Right renal cortex interstitium (tissue), 3 donors: ENCODE data around the gene DOK7. TPM values are rescaled to one million over a fixed set of nuclear protein-coding genes. Genes with fewer than 3 reads are reported as not detected.

Source experiments
- DNase-seq, 3 donors: peaks; one replicate each; pipeline ENCODE4 v3.0.0-alpha.2; 2013; ENCODE audit warnings: low read depth in 3 of 3, low spot score in 2 of 3
- polyA plus RNA-seq, 3 donors: library from polyadenylated mRNA; unstranded; fragments of 120-200 nt; gene quantifications; one replicate each; pipeline ENCODE4 v1.2.1, GENCODE V29; 2013; ENCODE audit not compliant: insufficient read length in 3 of 3

Gene DOK7
- polyA plus RNA-seq, 3 donors = 1.2 to 2.3 (median 1.6) TPM

- DNase-seq = no peak
Observed at GRCh38 chr4:3516836-3517730, 54.0 kb downstream of the DOK7 start.

GRCh38 chr4:3517731-3518510 lies 54.8 kb downstream of the DOK7 start:
- DNase-seq = no peak

DNA sequence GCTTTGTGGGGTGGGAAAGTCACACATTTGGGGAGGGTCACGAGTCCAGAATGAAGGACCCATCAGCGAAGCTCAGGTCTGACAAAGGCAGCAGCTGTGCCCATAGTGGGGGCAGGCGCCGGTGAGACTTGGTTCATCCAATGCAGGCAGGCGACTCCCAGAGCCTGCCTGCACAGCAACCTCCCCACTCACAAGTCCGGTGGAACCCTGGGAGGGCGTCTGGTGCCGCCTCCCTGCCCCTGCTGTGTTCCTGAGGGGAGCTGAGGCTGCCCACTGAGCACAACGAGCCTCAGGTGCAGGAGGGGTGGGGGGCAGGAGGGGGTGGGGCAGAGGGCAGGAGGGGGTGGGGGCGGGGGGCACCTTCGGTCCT lies 55.4 kb downstream of the DOK7 start:
- no peak for DNase-seq

DNA sequence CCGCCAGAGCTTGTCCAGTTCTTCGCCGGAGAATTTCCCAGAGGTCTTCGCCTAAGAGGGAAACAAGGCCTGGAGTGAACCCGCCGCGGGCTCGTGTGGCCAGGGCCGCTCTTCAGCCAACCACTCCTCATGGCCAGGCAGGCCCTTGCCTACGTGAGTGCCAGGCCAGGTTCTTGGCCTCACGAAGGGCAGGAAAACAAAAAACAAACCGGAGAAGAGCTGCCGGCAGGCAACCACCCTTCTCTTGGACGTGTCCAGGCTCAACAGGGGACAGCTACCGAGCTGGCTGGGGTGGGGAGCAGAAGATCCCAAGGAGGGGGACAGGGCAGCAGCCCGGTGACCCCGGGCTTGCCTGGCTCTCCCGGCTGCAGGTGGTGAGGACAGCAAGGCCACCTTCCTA lies 55.8 kb downstream of the DOK7 start:
- no peak for DNase-seq

- no peak for DNase-seq
Observed at GRCh38 chr4:3519468-3520264, 56.6 kb downstream of the DOK7 start.

DNA sequence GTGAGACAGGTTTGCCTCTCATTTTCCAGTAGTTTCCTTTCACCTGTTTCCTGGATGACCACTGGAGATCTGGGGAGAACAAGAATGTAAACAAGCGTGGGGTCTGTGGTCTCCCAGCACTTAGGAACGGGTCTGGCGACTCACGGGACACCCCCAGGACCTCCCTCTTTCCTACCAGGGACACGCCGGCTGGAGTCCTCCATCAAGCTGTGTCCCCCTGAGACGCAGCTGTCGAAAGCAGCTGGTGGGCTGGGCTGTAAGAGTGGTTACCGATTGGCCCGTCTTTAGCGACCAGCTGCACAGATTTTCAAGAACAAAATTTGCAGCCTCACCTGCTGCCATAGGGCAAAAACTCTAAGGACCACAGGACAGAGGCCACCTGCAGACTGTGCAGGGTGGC lies 57.2 kb downstream of the DOK7 start:
- DNase-seq = no peak

DNA sequence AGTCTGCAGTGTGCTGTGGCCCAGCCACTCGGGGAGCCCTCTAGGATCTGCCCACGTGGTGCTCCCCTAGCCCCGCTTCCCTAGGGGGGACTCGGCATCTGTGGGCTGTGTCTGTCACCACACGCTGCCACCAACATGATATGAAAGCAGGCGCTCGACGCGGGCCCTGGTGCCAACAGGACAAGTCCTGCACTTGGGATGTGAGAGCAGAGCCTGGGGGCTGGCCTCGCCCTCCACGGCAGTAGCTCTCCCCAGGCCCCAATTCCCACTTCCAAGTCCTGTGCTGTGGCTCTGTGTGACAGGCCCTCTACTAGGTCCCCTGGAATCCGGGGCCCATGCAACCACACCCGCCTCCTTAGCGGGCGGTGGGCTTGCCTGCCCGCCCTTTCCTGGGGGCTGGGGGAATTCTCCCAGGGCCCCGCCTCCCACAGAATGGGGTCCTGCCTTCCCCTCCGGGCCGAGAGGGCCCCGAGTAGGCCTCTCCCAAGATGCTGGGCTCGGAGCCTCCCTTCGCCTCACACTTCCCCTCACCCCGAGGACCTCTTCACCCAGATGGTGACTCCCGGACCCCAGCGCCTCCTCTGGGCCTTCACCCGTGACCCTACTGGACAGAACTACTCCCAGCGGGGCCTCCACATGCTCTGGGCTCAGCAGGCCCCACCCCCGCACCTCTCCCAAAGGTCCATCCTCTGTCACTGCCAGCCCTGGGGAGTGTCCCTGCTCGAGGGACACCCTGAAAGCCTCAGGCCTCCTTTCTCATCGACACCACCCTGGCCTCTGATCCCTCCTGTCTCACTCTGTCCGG lies 57.9 kb downstream of the DOK7 start:
- DNase-seq = no peak

GRCh38 chr4:3521621-3522325 lies 58.7 kb downstream of the DOK7 start:
- no peak for DNase-seq

GRCh38 chr4:3522326-3522640 lies 59.2 kb downstream of the DOK7 start:
- no peak for DNase-seq

DNA sequence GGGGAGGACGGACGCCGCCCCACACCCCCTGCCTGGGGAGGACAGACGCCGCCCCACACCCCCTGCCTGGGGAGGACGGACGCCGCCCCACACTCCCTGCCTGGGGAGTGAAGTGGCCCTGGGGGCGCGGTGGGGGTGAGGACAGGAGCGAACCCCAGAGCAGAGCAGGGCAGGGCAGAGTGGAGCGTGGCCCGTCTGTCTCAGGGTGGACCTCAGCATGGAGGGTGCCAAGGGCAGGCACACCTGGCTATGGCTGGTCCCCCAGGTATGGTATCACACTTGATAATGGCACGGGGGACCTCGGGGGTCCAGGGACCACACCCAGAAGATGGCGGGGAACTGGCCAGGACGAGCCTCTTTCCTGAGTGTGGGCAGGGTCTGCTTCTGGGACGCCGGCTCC lies 59.5 kb downstream of the DOK7 start:
- no peak for DNase-seq

DNA sequence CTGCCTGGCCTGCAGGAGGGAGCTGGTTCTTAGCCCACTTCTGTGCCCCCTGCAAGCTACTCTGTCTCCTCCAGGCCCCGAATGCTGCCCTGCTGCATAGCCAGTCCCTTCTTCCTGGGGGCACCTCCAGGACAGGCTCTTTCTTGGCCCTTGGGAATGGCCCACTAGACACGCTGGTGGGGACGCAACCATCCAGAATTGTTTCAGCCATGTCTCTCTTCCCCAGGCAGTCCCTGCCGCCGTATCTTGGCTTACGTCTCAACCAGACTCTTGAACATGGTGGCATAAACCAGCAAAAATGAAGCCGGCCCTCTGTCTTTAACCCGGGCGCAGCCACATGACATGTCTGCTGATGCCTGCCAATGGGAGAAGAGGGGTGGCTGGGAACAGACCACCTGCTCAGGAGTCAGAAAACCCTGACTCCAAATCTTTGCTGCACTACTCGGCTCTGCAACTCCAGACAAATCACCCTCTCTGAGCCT lies 60.1 kb downstream of the DOK7 start:
- no peak for DNase-seq

DNA sequence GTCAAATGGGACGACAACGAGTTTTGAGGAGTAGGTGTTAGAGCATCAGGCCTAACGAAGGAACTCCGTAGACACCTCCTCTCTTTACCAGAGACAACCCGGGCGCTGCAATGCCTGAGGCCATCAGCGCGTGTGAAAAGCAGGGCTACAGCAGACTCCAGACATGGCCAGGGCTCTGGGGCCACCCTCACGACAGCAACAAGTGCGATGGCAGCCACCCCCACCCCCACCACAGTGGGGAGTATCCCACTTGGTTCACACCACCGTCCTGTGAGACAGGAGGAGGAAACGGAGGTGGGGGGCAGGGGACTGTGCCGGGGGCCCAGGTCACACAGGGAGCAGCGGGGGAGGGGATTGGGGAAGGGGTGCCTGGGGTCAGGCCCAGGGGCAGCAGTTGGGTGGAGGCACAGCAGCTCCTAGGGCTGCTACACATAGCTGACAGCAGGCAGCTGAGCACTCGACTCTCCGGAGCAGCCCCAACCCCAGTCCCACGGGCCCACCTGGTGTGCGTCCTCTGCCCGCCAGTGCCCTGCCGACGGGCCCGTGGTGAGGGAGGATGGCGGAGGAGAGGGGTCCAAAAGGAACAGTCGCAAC lies 60.6 kb downstream of the DOK7 start:
- no peak for DNase-seq

DNA sequence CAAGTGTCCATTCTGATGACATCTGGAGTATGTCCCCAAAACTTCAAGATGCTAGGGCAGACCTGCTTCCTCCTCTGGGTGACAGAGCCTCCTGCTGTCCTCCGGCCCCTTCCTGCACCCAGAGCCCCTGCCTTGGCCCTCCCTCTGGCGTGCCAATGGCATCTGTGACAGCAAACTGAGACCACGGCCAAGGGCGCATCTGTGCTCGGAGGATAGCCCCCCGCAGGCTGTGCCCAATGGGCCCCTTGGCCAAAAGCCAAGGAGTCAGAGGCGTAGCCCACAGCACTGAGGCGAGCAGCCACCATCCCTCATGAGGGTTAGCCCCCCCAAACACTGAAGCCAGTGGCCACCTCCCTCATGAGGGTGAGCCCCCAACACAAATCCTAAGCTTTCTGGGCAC lies 61.2 kb downstream of the DOK7 start:
- DNase-seq = no peak

GRCh38 chr4:3524920-3525319 lies 61.8 kb downstream of the DOK7 start:
- DNase-seq = no peak

- DNase-seq = no peak
Observed at GRCh38 chr4:3525532-3526430, 62.7 kb downstream of the DOK7 start.

GRCh38 chr4:3526456-3526855 lies 63.4 kb downstream of the DOK7 start:
- no peak for DNase-seq

DNA sequence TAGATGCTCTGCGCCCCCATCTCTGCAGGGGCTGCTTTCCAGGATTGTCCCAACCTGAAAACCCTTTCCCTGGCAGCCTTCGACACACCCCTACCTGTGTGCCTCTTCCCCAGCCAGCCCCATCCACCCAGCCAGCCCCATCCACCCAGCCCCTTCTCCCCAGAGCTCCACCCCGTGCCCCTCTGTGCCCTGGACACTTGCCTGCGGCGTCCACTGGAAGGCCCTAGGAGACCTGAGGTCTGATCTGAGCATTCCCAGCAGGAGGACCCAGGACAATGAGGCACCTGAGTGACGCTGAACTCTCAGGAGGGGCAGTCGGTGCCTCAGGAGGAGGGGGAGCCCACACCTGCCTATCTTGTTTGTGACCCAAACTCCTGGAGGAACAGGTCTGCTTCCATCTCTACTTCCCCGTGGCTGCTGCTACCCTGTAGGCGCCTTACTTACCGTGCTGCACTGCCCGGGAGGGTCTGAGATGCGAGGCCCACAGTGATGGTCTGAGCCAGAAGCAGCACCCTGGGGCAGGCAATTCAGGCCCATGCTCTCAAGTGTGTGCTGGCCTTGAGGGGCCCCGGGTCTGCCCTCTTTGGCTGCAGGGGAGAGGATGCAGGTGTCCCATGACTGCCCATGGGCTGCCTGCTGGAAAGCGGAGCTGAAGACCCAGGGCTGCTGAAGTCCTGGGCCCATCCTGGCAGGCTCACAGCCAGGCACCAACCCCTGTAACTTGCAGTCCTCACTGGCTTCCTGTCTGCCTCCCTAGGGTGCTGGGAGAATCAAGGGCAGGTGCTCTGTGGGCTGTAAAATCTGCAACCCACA lies 64.2 kb downstream of the DOK7 start:
- no peak for DNase-seq
